Ascending aorta (tissue), 2 donors: ENCODE results near the gene IMMP2L. TPM values are rescaled to one million over a fixed set of nuclear protein-coding genes. Genes with fewer than 3 reads are reported as not detected.

ENCODE experiments used
- DNase-seq, 2 donors: peaks; one replicate each; pipeline ENCODE4 v3.0.0-alpha.2; 2019; ENCODE audit warnings: low spot score in 2 of 2
- H3K27ac ChIP-seq, 2 donors: fragments of 200-600 bp; sonication (generic); one replicate each; pipeline ENCODE4 v1.5.1; 2016 to 2017; ENCODE audit warnings: mild to moderate bottlenecking in 1 of 2
- H3K27me3 ChIP-seq: fragments of 200-600 bp; sonication (generic); one replicate; pipeline ENCODE4 v1.5.1; 2017
- H3K36me3 ChIP-seq, 2 donors: fragments of 200-600 bp; sonication (generic); one replicate each; pipeline ENCODE4 v1.5.1; 2016
- H3K4me1 ChIP-seq, 2 donors: fragments of 200-600 bp; sonication (generic); one replicate each; pipeline ENCODE4 v1.5.1; 2016 to 2017; ENCODE audit warnings: mild to moderate bottlenecking in 1 of 2
- H3K4me3 ChIP-seq, 2 donors: fragments of 200-600 bp; sonication (generic); one replicate each; pipeline ENCODE4 v1.5.1; 2016 to 2017; ENCODE audit warnings: mild to moderate bottlenecking in 1 of 2
- H3K9me3 ChIP-seq, 2 donors: fragments of 200-600 bp; sonication (generic); one replicate each; pipeline ENCODE4 v1.5.1; 2016
- intact Hi-C: fragments of 100-400 bp; cut with DNase I; formaldehyde crosslinking; loops from one replicate; pipeline ENCODE4 v1.15.1; 2023
- total RNA-seq: library from RNA; depleted of rRNA; stranded (reverse); fragments of >200 nt; gene quantifications from one replicate; pipeline ENCODE4 v1.1.0, GENCODE V29; 2016
- TF ChIP-seq, protein P1 (sequence below), 3 experiments: fragments of 200-600 bp in 2 of 3; fragments of 450-650 bp in 1 of 3; sonication (generic) in 2 of 3; IDR thresholded peaks; one replicate each; pipeline ENCODE4 v1.5.1; 2016 to 2019; ENCODE audit warnings: antibody characterized with exemption in 3 of 3, mild to moderate bottlenecking in 1 of 3, moderate library complexity in 1 of 3

The IMMP2L gene
- total RNA-seq, 1 donor from 2014 or later = 143 TPM

DNA sequence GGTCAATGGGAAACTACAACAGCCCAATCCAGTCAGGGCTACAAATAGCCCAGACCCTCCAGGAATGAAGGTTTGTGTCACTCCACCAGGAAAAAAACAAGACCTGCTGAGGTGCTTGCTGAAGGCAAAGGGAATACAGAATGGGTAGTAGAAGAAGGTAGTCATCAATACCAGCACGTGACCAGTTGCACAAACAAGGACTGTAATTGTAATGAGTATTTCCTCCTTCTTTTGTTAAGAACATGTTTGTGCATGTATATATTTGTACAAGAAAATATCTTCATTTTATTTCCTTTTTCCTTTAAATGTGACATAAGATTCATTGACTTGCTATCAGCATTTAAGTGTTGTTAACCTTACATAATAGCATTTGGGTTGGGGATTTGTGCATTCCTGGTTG lies 229.3 kb downstream of the IMMP2L start:
- H3K4me3 ChIP-seq = no peak overlapping the region
- no peak overlapping the region for H3K27ac ChIP-seq
- intact Hi-C loops = no loop called here
- H3K36me3 ChIP-seq = no peaks in the 10 kb centered on the region
- DNase-seq = no peak
- peaks cover 0 to 7% of the 10 kb centered on the region in 2 donors for H3K9me3 ChIP-seq
- TF ChIP-seq, protein P1, sequence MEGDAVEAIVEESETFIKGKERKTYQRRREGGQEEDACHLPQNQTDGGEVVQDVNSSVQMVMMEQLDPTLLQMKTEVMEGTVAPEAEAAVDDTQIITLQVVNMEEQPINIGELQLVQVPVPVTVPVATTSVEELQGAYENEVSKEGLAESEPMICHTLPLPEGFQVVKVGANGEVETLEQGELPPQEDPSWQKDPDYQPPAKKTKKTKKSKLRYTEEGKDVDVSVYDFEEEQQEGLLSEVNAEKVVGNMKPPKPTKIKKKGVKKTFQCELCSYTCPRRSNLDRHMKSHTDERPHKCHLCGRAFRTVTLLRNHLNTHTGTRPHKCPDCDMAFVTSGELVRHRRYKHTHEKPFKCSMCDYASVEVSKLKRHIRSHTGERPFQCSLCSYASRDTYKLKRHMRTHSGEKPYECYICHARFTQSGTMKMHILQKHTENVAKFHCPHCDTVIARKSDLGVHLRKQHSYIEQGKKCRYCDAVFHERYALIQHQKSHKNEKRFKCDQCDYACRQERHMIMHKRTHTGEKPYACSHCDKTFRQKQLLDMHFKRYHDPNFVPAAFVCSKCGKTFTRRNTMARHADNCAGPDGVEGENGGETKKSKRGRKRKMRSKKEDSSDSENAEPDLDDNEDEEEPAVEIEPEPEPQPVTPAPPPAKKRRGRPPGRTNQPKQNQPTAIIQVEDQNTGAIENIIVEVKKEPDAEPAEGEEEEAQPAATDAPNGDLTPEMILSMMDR (IDR thresholded peaks at IDR 0.05) = no peak
- no peaks in the 10 kb centered on the region for H3K27me3 ChIP-seq
- no peaks in the 10 kb centered on the region for H3K4me1 ChIP-seq

DNA sequence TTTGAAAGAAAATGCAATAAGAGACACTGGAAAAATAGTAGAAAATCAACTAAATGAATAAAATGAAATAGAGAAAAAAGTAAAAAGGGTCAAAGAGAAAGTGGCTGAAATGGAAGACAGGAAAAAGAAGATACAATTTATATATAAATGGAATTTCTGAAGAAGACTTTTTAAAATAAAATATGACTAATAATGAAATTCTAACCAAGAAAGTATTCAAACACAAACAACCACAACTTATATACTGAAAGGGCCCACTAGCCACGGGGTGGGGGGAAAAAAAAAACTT lies 232.1 kb downstream of the IMMP2L start:
- TF ChIP-seq, protein P1 (IDR thresholded peaks at IDR 0.05) = no peak
- peaks cover 0 to 7% of the 10 kb centered on the region in 2 donors for H3K9me3 ChIP-seq
- no peaks in the 10 kb centered on the region for H3K4me1 ChIP-seq
- H3K27me3 ChIP-seq = no peaks in the 10 kb centered on the region
- no peaks in the 10 kb centered on the region for H3K36me3 ChIP-seq
- DNase-seq = no peak
- intact Hi-C loops = no loop called here
- no peak overlapping the region for H3K4me3 ChIP-seq
- H3K27ac ChIP-seq = no peak overlapping the region

DNA sequence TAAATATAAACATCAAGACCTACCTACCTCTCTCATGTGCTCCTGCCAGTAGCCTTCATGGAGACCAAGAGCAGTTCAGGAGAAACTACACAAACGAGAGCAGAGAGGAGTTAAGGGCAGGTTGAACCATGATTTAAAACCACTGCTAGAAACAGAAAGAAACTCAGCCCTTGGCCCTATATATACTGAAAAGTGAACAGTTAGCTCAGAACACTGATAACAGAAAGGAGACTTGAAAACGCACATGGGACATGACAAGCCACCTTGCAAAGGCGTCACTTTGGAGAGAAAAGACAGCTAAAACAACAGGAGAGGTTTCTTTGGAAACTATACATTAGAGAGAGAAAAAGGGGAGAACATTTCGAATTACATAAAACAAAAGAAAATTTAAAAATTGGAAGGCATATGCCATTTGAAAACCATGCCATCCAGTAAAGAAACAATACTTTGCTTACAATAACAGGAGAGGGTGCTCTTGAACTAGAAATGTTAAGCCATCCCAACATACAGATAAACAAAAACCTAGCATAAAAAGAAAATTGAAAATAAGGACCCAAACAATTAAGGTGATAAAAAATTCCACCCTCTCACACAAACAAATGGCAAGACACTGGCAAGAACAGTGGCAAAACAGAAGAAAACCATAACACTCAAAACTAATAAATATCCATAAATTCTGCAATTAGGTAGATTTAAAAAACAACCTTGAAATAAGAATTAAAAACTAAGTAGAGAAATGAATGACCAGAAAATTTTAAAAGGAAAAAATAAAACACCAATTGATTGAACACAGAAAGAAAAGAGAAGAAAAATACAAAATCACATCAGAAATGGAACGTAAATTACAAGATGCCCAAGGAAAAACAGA lies 232.7 kb downstream of the IMMP2L start:
- DNase-seq = no peak
- Histone ChIP-seq H3K36me3 (no peaks in the 10 kb centered on the region), H3K9me3 (peaks cover 0 to 7% of the 10 kb centered on the region in 2 donors), H3K27ac (no peak overlapping the region), H3K27me3 (no peaks in the 10 kb centered on the region), H3K4me1 (no peaks in the 10 kb centered on the region), H3K4me3 (no peak overlapping the region)
- intact Hi-C loops = no loop called here
- TF ChIP-seq, protein P1 (IDR thresholded peaks at IDR 0.05) = no peak

DNA sequence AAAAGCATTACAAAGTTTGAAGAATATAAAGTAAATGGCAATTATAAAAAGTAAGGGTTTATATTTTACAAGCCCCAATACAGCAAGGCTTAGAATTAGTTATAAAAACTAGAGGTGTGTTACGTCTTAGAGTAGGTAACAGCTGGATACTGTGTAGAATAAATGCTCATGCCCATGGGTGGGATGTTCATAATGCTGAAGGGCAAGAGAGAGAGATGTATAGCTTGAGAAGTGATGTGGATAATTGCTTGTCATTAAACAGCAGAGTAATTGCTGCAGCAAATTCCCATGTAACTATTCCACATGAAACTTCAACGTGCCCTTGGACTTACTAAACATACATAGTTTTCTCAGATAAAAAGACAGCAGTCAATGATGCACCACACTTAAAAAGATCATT lies 233.8 kb downstream of the IMMP2L start:
- TF ChIP-seq, protein P1 (IDR thresholded peaks at IDR 0.05) = no peak
- Histone ChIP-seq H3K27ac (no peak overlapping the region), H3K36me3 (no peaks in the 10 kb centered on the region), H3K9me3 (peaks cover 0 to 7% of the 10 kb centered on the region in 2 donors), H3K4me3 (no peak overlapping the region), H3K4me1 (no peaks in the 10 kb centered on the region), H3K27me3 (no peaks in the 10 kb centered on the region)
- intact Hi-C loops = no loop called here
- DNase-seq = no peak

DNA sequence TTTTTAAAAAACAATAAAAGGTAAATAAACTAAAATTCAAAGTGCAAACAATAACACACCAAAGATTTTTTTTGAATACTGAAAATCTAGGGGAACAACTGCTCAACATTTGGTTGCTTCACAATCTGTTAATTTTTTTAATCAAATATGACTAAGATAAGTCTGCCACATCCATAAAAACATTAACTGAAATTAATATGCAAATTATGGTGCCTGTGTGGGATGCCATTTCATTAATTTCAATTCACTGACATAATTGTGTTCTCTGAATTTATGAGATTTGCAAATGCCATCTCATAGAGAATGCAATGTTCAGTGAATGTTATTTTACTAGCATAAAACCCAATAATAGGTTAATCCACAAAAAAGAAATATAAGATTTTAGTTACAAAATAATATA lies 237.5 kb downstream of the IMMP2L start:
- Histone ChIP-seq H3K27ac (no peak overlapping the region), H3K4me1 (no peaks in the 10 kb centered on the region), H3K36me3 (no peaks in the 10 kb centered on the region), H3K9me3 (no peaks in the 10 kb centered on the region), H3K4me3 (no peak overlapping the region), H3K27me3 (no peaks in the 10 kb centered on the region)
- DNase-seq = no peak
- TF ChIP-seq, protein P1 (IDR thresholded peaks at IDR 0.05) = no peak
- intact Hi-C loops = no loop called here
